HG02588 (cell line): ENCODE results near the gene TTYH3.

ENCODE experiments used
- ATAC-seq: cut with Tn5 transposase; IDR thresholded peaks from one replicate; pipeline ENCODE4 v1.9.1; 2021; ENCODE audit warnings: mild to moderate bottlenecking, moderate library complexity; ENCODE audit not compliant: unreplicated experiment

TTYH3 gene

GRCh38 chr7:2633538-2634266 lies 1.9 kb downstream of the TTYH3 start:
- ATAC-seq, result no peak

- ATAC-seq, result no peak
These were observed 2.7 kb downstream of the TTYH3 start for GRCh38 chr7:2634267-2635145.

- no peak for ATAC-seq
These were observed 3.4 kb downstream of the TTYH3 start for GRCh38 chr7:2635148-2635668.

- ATAC-seq, result no peak
These were observed 4.3 kb downstream of the TTYH3 start for GRCh38 chr7:2635810-2636701.

GRCh38 chr7:2637066-2637471 lies 5.3 kb downstream of the TTYH3 start:
- ATAC-seq, result no peak

GRCh38 chr7:2637505-2638223 lies 5.9 kb downstream of the TTYH3 start:
- no peak for ATAC-seq

- ATAC-seq, result no peak
These were observed 6.6 kb downstream of the TTYH3 start for GRCh38 chr7:2638224-2638991.

GRCh38 chr7:2639181-2639681 lies 7.4 kb downstream of the TTYH3 start:
- no peak for ATAC-seq

GRCh38 chr7:2639695-2640481 lies 8.1 kb downstream of the TTYH3 start:
- ATAC-seq, result no peak

- no peak for ATAC-seq
These were observed 8.7 kb downstream of the TTYH3 start for GRCh38 chr7:2640482-2640830.

GRCh38 chr7:2640846-2641316 lies 9.1 kb downstream of the TTYH3 start:
- ATAC-seq, result no peak

GRCh38 chr7:2641406-2642393 lies 9.9 kb downstream of the TTYH3 start:
- no peak for ATAC-seq

- ATAC-seq, result no peak
These were observed 11.8 kb downstream of the TTYH3 start for GRCh38 chr7:2643386-2644219.

GRCh38 chr7:2644220-2644561 lies 12.4 kb downstream of the TTYH3 start:
- ATAC-seq, result no peak

GRCh38 chr7:2644562-2645273 lies 12.9 kb downstream of the TTYH3 start:
- no peak for ATAC-seq
